Muscle layer of duodenum (tissue), 2 donors: ENCODE results near the gene GP9.

Experiments
- H3K27ac ChIP-seq: one replicate; pipeline ENCODE4 v1.7.0; 2013; ENCODE audit warnings: mild to moderate bottlenecking, low read length
- H3K27me3 ChIP-seq: one replicate; pipeline ENCODE4 v1.7.0; 2013; ENCODE audit warnings: low read depth, mild to moderate bottlenecking, control low read depth, low read length
- H3K36me3 ChIP-seq, 2 donors: one replicate each; pipeline ENCODE4 v1.7.0; 2013; ENCODE audit warnings: low read length in 2 of 2, control low read depth in 1 of 2, mild to moderate bottlenecking in 1 of 2; ENCODE audit not compliant: insufficient read depth in 2 of 2, control insufficient read depth in 1 of 2
- H3K4me1 ChIP-seq, 2 donors: one replicate each; pipeline ENCODE4 v1.7.0; 2013; ENCODE audit warnings: low read length in 2 of 2, mild to moderate bottlenecking in 2 of 2, control low read depth in 1 of 2, moderate library complexity in 1 of 2; ENCODE audit not compliant: insufficient read depth in 2 of 2, control insufficient read depth in 1 of 2
- H3K4me3 ChIP-seq, 2 donors: one replicate each; pipeline ENCODE4 v1.7.0; 2013; ENCODE audit warnings: low read length in 2 of 2, low read depth in 1 of 2, mild to moderate bottlenecking in 1 of 2
- H3K9me3 ChIP-seq, 2 donors: one replicate each; pipeline ENCODE4 v1.7.0; 2013; ENCODE audit warnings: low read length in 2 of 2, control low read depth in 1 of 2, mild to moderate bottlenecking in 1 of 2; ENCODE audit not compliant: control insufficient read depth in 1 of 2
- donor health status: healthy.

Gene GP9

GRCh38 chr3:129031476-129032215, 28.9 kb upstream of the GP9 start:
- H3K36me3 ChIP-seq, result no peaks in the 10 kb centered on the region
- no peak overlapping the region for H3K4me3 ChIP-seq
- H3K27ac ChIP-seq, result no peak overlapping the region
- H3K9me3 ChIP-seq, result peaks cover 0 to 2% of the 10 kb centered on the region in 2 donors
- no peaks in the 10 kb centered on the region for H3K27me3 ChIP-seq
- H3K4me1 ChIP-seq, result peaks cover 2 to 25% of the 10 kb centered on the region in 2 donors

GRCh38 chr3:129032716-129033115, 27.9 kb upstream of the GP9 start:
- H3K36me3 ChIP-seq, result no peaks in the 10 kb centered on the region
- H3K9me3 ChIP-seq, result peaks cover 0 to 2% of the 10 kb centered on the region in 2 donors
- H3K27ac ChIP-seq, result no peak overlapping the region
- no peaks in the 10 kb centered on the region for H3K27me3 ChIP-seq
- peaks cover 0 to 25% of the 10 kb centered on the region in 2 donors for H3K4me1 ChIP-seq
- no peak overlapping the region for H3K4me3 ChIP-seq

- H3K27me3 ChIP-seq, result no peaks in the 10 kb centered on the region
- H3K27ac ChIP-seq, result no peak overlapping the region
- H3K4me1 ChIP-seq, result peaks cover 0 to 25% of the 10 kb centered on the region in 2 donors
- no peaks in the 10 kb centered on the region for H3K36me3 ChIP-seq
- H3K4me3 ChIP-seq, result no peak overlapping the region
- H3K9me3 ChIP-seq, result peaks cover 0 to 2% of the 10 kb centered on the region in 2 donors
Observed at GRCh38 chr3:129033151-129033550, 27.4 kb upstream of the GP9 start.

DNA sequence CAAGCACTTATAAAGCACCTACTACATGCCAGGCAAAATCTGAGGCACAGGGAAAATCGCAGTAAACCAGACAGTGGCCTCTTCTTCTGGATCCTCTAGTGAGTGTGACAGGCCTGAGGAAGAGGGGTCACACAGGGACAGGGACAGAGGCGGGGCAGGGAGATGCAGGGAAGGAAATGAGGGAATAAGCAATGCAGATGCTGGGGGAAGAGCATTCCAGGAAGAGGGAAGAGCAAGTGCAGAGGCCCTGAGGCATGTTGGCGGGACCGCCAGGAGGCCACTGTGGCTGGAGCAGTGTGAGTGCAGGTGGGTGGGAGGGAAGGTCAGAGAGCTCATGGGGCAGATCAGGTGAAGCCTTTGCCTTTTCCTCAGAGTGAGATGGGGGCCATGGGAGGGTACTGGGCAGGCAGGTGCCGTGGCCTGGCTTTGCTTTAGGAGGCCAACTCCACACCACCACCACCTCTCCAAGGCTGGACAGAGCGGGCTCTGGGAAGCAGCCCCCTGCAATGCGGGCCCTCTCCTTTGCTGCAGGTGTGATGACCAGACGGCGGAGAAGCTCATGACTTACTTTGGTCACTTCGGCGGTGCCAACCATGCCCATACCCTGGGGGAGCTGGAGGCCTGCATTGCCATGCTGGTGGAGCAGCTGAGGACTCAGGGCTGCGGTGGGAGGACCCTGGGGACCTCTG, 26.8 kb upstream of the GP9 start:
- Histone ChIP-seq H3K4me3 (no peak overlapping the region), H3K27ac (no peak overlapping the region), H3K27me3 (no peaks in the 10 kb centered on the region), H3K9me3 (peaks cover 0 to 2% of the 10 kb centered on the region in 2 donors), H3K4me1 (peaks cover 0 to 25% of the 10 kb centered on the region in 2 donors), H3K36me3 (peaks cover 0 to 5% of the 10 kb centered on the region in 2 donors)

GRCh38 chr3:129034642-129035041, 25.9 kb upstream of the GP9 start:
- Histone ChIP-seq H3K36me3 (peaks cover 0 to 7% of the 10 kb centered on the region in 2 donors), H3K4me3 (no peak overlapping the region), H3K27ac (no peak overlapping the region), H3K9me3 (peaks cover 0 to 2% of the 10 kb centered on the region in 2 donors), H3K27me3 (no peaks in the 10 kb centered on the region), H3K4me1 (peaks cover 0 to 29% of the 10 kb centered on the region in 2 donors)

DNA sequence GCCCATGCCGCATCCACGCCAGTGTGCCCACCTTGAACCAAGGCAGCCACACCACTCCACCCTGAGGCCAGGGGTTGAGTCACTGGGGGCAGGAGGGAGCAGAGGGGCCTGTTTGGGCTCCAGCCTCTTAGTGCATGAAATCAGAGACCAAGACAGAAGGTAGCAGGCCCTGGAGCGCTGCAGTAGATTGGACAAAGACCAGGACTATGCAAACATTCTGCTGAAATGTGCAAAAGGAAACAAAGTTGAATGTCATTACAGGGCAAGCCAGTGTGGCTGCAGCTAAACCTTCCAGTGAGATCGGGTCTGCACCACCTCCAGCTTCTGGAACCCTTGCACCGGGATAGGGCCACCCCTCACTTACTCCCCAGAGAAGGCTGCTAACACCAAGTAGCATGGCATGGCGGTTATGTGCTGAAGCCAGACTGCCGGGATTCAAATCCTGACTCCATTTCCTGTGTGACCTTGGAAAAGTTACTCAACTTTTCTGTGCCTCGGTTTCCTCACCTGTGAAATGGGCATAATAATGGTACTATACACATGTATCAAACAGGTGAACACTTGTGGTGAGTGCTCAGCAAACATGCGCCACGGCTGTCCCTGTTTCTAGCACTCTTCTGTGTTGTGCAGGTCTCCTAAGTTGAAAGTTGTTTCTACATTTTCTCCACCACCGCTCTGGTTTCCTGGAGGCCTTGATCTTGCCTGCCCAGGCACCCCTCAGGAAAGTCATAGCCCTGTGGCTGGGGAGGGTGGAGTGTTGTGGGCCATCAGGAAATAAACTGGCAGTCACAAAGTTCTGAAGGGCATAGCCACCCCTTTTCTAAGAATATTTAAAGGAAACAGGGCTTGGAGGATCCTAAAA, 25.0 kb upstream of the GP9 start:
- Histone ChIP-seq H3K4me3 (no peak overlapping the region), H3K36me3 (peaks cover 0 to 7% of the 10 kb centered on the region in 2 donors), H3K27me3 (no peaks in the 10 kb centered on the region), H3K9me3 (no peaks in the 10 kb centered on the region), H3K27ac (no peak overlapping the region), H3K4me1 (peaks cover 0 to 31% of the 10 kb centered on the region in 2 donors)

GRCh38 chr3:129036222-129037092, 24.1 kb upstream of the GP9 start:
- no peaks in the 10 kb centered on the region for H3K27me3 ChIP-seq
- no peak overlapping the region for H3K4me3 ChIP-seq
- no peaks in the 10 kb centered on the region for H3K9me3 ChIP-seq
- H3K4me1 ChIP-seq, result peaks cover 0 to 31% of the 10 kb centered on the region in 2 donors
- no peak overlapping the region for H3K27ac ChIP-seq
- peaks cover 0 to 7% of the 10 kb centered on the region in 2 donors for H3K36me3 ChIP-seq

GRCh38 chr3:129037093-129037419, 23.5 kb upstream of the GP9 start:
- Histone ChIP-seq H3K36me3 (peaks cover 0 to 7% of the 10 kb centered on the region in 2 donors), H3K4me1 (peaks cover 0 to 26% of the 10 kb centered on the region in 2 donors), H3K27me3 (no peaks in the 10 kb centered on the region), H3K4me3 (no peak overlapping the region), H3K27ac (no peak overlapping the region), H3K9me3 (no peaks in the 10 kb centered on the region)

DNA sequence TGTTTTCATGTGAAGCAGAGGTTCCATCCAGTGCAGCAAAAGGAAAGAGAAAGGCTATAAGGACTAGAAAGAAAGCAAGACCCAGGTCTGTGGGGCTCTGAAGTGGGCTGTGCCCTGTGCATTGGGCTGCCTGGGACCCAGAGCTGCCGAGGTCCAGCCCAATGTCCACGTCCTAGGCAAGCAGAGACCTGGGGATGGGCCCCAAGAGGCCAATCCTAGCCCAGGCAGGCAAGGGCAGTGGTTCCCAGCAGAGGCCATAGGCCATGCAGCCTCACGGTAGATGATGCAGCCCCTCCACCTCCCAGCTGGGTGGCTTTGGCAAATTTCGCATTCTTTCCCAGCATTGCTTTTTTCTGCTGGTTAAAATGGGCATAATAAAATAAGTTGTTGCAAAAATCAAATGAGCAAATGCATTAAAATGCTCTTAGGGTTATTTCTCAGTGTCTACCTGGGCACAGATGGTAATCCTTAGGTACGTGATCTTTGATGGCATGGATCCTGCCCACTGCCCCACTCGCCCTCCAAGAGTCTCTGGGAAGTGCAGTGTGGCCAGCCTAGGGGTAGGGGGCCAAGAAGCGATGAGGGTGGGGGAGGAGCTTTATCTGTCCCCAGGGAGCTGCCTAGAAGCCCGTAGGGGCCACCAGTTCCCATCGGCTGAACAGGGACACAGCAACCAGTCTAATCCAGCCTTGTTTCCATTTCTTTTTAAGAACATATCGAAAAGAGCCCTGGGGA, 22.3 kb upstream of the GP9 start:
- Histone ChIP-seq H3K36me3 (peaks cover 0 to 7% of the 10 kb centered on the region in 2 donors), H3K4me1 (peaks cover 0 to 26% of the 10 kb centered on the region in 2 donors), H3K4me3 (no peak overlapping the region), H3K27ac (no peak overlapping the region), H3K9me3 (no peaks in the 10 kb centered on the region), H3K27me3 (no peaks in the 10 kb centered on the region)
